Measurements from ENCODE around the gene FUT2.

FUT2 gene

GRCh38 chr19:48656840-48657474 is 38.8 kb upstream of the FUT2 start:
- no peak for TF ChIP-seq CTCF (IDR thresholded peaks at IDR 0.05)

- TF ChIP-seq CTCF (IDR thresholded peaks at IDR 0.05), result no peak
Measured at GRCh38 chr19:48658483-48658882, 37.3 kb upstream of the FUT2 start.

GRCh38 chr19:48659768-48660167 is 36.0 kb upstream of the FUT2 start:
- TF ChIP-seq CTCF (IDR thresholded peaks at IDR 0.05), result no peak

GRCh38 chr19:48660852-48661710 is 34.7 kb upstream of the FUT2 start:
- TF ChIP-seq CTCF (IDR thresholded peaks at IDR 0.05), result no peak

- TF ChIP-seq CTCF (IDR thresholded peaks at IDR 0.05), result no peak
Measured at GRCh38 chr19:48661711-48662090, 34.1 kb upstream of the FUT2 start.

GRCh38 chr19:48663667-48664066 is 32.1 kb upstream of the FUT2 start:
- TF ChIP-seq CTCF (IDR thresholded peaks at IDR 0.05), result no peak

GRCh38 chr19:48664476-48664875 is 31.3 kb upstream of the FUT2 start:
- no peak for TF ChIP-seq CTCF (IDR thresholded peaks at IDR 0.05)

Measured in LNCAP (cell line).